AG08395 (cell line): Measurements from ENCODE around the gene ZCWPW1.
"Not testable (repeated sequence)": the region's sequence is repeated elsewhere in the genome, so short reads cannot be mapped to it uniquely, and the experiment has no call there.

Experiments
- DNase-seq: peaks from one replicate; pipeline ENCODE4 v3.0.0; 2012; ENCODE audit warnings: mixed read lengths, low spot score

Gene ZCWPW1

DNA sequence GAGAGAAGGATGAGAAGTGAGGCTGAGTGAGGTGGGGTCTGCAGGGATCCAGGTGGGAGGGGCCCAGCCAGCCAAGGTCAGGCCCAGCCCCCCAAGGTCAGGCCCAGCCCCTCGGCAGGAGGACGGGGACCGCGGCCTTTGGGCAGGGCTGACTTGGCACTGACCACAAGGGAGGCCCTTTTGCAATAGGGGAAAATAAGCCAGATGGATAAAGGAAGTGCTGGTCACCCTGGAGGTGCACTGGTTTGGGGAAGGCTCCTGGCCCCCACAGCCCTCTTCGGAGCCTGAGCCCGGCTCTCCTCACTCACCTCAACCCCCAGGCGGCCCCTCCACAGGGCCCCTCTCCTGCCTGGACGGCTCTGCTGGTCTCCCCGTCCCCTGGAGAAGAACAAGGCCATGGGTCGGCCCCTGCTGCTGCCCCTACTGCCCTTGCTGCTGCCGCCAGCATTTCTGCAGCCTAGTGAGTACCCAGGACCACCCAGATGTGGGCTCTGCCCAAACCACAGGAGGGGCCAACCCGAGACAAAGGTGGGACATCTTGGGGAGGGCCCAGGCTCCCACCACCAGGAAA lies 55.2 kb downstream of the ZCWPW1 start, which contains the start of gene PILRA:
Gene PILRA, plus strand, starts transcription at position 227 of the 571 bp plus-strand sequence. Its CDS starts 170 bp downstream, at position 397.
- peak; percentile 25 for DNase-seq

DNA sequence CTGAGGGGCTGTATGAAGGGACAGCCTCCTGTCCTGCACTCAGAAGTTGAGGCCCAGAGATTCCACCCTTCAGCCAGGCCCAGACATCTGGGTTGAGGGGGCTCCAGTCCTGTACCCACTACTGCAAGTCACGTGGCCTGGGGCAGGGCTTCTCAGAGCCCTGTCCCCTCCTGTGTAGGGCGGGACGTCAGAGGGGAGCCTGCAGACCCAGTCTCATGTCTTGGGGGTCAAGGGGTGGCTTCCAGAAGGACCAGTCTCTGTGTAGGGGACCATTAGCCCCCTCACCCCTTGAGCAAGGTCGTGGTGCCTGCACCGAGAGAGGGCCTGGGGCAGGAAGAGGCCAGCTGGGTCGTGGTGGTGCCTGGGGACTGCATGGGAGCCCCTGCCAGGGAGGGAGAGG lies 55.8 kb downstream of the ZCWPW1 start:
- no peak for DNase-seq

DNA sequence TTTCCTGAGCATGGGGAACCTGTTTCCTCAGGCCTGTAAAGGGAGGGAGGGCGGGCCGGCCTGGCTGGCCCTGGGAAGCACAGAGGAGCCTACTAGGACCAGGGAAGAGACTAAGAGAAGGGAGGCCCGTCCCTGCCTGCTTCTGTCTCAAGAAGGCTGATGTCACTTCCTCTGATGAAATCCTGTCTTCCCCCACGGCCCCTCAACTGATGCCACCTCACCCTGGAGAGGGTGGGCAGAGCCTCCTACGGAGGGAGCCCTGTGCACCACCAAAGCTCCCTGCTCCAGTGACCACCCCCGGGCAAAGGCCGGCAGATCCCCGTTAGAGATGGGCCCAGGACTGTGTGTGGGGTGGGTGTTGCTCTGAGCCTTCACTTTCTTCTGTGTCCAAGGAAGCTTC lies 56.2 kb downstream of the ZCWPW1 start:
- peak; percentile 26 for DNase-seq

DNA sequence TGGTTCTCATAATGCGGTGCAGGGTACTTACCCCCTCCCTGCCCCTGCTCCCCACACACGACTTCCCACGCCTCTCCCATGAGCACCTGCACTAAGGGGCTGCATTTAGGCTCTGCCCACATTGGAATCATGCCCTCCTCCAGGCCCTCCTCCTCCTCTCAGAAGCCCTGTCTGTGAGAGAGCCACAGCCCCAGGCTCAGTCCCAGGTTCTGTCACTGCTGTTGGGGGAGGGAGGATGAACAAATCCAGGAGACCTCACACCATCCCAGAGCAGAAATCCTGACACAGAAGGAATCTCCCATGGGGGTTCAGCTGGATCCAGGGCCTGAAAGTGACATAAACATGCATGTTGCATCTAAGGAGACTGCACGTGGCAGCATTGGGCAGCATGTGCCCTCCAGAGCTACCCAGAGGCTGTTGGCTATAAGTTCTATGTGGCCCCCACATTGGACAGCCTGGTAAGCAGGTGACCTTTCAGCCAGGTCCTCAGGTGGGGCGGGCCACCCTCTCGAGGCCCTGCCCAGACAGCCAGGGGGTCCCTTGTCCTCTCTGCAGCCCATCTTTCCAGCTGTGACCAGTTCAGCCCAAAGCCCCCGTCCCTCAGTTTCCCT lies 56.8 kb downstream of the ZCWPW1 start:
- no peak for DNase-seq

DNA sequence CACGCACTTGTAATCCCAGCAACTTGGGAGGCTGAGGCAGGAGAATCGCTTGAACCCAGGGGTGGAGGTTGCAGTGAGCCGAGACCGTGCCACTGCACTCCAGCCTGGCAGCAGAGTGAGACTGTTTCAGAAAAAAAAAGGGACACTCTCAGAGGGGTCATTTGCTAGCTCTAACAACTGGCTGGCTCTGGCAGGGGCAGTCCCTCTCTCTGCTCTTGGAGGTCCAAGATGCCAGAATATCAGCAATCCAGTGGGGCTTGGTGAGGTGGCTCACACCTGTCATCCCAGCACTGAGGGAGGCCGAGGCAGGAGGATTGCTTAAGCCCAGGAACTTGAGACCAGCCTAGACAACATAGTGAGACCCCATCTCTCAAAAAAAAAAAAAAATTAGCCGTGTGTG lies 57.8 kb downstream of the ZCWPW1 start:
- no peak for DNase-seq

DNA sequence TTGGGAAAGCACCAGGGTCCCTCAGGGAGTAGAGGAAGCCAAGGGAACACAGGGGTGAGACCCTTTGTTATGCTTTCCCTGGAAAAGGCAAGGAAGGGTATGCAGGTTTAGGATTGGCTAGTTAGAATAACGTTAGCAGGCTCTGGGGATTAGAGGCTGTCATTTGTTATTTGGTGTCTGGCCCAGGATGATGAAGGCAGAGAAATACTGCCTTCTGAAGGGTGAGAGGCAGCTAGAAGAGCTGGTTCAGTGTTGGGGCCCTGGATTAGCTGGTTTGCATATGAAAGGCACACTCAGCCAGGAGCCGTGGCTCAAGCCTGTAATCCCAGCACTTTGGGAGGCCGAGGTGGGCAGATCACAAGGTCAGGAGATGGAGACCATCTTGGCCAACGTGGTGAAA lies 58.2 kb downstream of the ZCWPW1 start:
- DNase-seq, result no peak

DNA sequence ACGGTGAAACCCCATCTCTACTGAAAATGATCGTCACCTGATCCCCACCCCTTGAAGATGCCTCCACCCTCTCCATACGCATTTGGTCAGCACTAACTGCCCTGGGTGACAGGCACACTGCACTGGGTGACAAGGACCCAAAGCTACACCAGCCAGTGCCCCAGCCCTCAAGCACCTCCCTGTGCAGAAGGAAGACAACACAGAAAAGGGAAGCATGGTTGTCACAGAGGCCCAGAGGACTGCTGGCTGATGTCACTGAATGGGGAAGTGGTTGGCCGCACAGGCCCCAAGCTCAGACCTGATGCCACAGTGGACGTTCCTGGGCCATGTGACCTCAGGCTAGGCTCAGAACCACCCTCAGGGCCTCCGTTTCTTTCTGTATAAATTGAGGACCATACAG lies 59.4 kb downstream of the ZCWPW1 start:
- DNase-seq, result no peak

DNA sequence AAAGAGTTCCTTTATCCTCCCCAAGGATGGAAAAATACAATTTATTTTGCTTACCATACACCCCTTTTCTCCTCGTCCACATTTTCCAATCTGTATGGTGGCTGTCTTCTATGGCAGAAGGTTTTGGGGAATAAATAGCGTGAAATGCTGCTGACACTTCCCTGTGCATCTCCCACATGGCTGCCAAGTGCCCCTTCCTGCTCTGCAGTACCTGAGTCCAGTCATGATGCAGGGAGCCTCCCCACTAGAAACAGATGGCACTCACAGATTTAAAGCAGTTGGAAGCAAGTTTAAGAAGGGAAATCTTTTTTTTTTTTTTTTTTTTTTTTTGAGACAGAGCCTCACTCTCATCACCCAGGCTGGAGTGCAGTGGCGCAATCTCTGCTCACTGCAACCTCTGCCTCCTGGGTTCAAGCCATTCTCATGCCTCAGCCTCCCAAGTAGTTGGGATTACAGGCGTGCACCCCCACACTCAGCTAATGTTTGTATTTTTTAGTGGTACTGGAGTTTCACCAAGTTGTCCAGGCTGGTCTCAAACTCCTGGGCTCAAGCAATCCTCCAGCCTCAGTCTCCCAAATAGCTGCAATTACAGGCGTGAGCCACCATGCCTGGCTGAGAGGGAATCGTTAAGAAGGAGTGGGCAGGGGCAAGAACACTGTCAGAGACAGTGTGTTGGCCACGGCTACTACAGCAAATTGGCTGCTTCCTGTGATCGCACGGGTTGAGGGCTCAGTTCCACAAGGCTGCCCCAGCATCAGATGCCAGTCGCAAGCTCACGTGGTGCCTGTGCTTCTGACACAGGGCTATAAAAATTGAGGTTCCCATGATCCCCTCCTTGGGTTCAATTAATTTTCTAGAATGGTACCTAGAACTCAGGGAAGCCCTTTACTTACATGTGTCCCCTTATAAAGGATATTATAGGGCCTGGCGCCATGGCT lies 60.6 kb downstream of the ZCWPW1 start:
- no peak for DNase-seq

DNA sequence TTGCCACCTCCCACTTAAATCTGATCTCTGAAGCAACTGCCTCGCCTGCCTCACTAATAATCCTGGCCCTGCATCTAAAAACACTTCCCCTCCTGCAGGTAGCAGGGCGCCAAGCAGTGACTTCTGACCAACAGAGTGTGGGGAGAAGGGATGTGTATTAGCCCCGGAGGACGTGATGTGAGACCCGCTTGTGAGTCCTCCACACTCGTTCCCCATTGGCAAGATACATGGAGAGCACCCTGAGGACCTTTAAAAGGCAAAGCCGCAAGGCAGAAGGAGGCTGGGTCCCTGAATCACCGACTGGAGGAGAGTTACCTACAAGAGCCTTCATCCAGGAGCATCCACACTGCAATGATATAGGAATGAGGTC lies 61.3 kb downstream of the ZCWPW1 start:
- no peak for DNase-seq

DNA sequence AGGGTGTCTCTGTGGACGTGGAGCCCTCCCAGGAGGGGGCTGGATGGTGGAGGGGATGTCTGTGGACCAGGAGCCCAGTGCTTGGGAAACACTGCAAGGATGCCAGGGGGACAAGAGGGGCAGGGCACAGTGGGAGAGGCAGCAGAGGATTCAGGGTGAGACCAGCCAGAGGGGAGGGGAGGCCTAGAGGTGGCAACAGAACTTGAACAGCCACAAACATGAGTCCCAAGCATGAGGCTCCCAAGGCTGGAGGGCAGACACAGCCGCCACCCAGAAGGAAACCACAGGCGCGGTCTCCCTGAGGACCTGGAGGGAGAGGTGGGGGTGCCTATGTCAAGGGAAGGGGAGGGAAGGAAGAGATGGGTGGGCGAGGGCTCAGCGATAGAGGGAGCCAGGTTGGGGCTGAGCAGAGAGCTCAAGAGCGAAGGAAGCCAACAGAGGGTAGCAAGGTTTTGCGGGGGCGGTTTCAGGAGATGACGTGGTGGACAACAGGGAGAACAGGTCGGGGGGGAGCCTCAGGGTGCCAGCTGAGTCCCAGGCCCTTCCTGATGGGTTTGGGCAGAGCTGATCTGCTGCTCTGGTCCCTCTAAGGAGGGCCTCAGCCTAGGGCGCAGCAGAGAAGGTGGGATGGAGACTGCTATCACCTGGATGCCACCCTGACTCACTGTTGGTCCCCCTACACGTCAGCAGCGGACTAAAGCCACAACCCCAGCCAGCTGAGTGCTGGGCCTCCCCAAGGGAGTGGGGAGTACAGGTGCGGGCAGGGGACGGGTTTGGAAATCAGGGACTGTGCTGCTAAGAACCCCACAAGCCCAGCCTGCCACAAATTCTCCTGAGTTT lies 61.9 kb downstream of the ZCWPW1 start:
- DNase-seq, result no peak

DNA sequence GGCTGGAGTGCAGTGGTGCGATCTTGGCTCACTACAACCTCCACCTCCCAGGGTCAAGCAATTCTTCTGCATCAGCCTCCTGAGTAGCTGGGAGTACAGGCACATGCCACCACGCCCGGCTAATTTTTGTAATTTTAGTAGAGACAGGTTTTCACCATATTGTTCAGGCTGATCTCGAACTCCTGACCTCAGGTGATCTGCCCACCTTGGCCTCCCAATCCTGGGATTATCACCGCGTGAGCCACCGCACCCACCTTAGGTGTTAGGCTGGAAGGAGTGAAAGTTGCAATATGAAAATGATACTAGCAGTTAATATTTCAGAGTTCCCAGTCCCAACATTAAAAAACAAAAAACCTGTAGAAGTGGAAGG lies 62.5 kb downstream of the ZCWPW1 start:
- not testable (repeated sequence) for DNase-seq

DNA sequence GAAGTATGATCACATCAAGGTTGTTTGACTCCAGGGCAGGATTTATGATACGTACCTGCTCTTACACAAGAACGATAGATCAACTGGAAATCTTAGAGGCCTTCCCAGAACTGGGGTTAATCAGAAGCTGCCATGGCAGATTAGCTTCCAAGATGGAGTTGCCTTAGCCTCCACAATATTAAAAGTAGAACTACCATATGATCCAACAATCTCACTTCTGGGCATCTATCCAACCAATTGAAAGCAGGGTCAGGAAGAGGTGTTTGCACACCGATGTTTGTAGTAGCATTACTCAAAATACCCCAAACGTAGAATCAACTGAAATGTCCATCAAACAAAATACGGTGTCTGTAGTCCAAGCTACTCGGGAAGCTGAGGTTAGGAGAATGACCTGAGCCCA lies 64.0 kb downstream of the ZCWPW1 start:
- DNase-seq, result no peak

DNA sequence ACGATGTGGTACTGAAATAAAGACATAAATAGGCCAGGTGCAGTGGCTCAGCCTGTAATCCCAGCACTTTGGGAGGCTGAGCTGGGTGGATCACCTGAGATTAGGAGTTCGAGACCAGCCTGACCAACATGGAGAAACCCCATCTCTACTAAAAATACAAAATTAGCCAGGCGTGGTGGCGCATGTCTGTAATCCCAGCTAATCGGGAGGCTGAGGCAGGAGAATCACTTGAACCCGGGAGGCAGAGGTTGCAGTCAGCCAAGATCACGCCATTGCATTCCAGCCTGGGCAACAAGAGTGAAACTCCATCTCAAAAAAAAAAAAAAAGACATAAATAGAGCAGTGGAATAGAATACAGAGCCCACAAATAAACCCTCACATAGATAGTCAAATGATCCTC lies 64.7 kb downstream of the ZCWPW1 start:
- DNase-seq, result not testable (repeated sequence)

DNA sequence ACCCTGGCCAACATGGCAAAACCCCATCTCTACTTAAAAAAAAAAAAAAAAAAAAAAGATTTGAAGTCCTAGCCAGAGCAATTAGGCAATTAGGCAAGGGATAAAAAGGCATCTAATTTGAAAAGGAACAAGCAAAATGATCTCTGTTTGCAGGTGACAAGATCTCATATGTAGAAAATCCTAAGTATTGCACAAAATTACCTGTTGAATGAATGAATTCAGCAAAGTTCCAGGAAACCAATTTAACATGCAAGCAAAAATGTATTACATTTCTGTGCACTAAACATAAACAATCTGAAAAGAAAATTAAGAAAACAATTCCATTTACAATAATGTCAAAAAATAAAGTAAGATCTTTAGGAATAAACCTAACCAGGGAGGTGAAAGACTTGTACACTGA lies 65.4 kb downstream of the ZCWPW1 start:
- no peak for DNase-seq

DNA sequence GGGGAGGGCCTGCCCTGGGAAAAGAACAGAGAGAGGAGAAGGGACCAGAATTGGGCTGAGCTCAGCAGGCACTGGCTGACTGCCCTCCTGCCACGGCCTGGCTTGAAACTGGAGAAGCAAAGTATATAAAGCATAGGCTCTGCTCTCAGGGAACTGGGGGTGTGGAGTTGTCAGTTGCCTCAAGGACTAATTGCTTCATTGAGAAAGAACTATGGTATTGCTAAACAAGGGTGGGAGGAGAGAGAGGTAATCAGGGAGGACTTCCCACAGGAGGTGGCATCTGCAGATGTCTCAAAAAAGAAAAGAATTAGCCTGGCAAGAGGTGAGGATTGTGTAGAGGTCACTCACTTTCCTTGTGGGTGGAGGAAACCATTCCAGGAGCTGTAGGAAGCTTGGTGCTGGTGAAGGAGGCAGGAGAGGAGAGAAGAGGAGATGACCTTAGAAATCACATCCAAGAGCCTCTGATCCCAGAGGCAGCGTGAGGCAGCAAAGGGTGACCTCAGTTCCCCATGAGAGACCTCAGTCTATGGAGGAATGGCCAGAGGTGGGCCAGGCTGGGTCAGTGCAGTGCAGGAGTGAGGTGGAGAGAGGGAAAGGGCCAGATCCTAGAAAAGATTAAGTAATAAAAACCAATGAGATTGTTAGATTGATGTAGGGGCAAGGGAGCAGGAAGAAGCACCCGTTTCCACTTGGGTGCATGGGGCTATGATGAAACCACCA lies 68.2 kb downstream of the ZCWPW1 start:
- DNase-seq, result no peak

DNA sequence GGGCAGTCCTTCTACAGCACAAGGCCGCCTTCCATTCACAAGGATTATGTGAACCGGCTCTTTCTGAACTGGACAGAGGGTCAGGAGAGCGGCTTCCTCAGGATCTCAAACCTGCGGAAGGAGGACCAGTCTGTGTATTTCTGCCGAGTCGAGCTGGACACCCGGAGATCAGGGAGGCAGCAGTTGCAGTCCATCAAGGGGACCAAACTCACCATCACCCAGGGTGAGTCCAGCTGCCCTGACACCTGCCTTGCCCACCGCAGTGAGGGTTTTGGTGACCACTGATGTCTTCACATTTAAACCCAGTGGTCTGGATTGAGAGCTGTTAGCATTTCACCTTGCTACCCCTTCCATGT lies 69.7 kb downstream of the ZCWPW1 start:
- DNase-seq, result no peak

DNA sequence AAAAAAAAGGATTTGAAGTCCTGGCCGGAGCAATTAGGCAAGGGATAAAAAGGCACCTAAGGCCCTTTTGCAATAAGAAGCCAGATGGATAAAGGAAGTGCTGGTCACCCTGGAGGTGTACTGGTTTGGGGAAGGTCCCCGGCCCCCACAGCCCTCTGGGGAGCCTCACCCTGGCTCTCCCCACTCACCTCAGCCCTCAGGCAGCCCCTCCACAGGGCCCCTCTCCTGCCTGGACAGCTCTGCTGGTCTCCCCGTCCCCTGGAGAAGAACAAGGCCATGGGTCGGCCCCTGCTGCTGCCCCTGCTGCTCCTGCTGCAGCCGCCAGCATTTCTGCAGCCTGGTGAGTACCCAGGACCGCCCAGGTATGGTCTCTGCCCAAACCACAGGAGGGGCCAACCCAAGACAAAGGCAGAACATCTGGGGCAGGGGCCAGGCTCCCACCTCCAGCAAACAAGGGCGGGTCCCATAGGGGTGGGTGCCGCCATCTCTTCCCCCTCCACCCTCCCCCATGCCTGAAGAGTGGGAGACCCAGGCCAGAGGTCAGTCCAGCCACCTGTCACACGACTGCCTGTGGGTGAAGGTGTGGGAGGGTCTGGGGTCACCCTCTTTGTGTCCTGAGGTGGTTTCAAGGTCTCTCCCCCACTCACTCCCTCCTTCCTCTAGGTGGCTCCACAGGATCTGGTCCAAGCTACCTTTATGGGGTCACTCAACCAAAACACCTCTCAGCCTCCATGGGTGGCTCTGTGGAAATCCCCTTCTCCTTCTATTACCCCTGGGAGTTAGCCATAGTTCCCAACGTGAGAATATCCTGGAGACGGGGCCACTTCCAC lies 70.3 kb downstream of the ZCWPW1 start, which contains the start of gene PILRB:
Gene PILRB, plus strand, starts transcription at position 91 of the 830 bp plus-strand sequence. Its CDS starts 186 bp downstream, at position 277.
- DNase-seq, result no peak

DNA sequence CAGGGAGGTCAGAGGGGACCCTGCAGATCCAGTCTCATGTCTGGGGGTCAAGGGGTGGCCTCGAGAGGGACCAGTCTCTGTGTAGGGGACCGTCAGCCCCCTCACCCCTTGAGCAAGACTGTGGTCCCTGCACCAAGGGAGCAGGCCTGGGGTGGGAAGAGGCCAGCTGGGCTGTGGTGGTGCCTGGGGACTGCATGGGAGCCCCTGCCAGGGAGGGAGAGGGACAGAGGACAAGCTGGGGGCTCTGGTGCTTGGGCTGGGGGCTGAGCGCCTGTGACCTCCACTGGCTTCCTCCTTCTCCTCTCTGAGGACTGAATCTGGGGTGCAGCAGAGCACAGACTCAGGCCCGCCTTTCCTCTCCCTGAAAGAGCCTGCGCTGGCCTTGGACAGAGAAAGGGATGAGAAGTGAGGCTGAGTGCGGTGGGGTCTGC lies 71.4 kb downstream of the ZCWPW1 start:
- no peak for DNase-seq

DNA sequence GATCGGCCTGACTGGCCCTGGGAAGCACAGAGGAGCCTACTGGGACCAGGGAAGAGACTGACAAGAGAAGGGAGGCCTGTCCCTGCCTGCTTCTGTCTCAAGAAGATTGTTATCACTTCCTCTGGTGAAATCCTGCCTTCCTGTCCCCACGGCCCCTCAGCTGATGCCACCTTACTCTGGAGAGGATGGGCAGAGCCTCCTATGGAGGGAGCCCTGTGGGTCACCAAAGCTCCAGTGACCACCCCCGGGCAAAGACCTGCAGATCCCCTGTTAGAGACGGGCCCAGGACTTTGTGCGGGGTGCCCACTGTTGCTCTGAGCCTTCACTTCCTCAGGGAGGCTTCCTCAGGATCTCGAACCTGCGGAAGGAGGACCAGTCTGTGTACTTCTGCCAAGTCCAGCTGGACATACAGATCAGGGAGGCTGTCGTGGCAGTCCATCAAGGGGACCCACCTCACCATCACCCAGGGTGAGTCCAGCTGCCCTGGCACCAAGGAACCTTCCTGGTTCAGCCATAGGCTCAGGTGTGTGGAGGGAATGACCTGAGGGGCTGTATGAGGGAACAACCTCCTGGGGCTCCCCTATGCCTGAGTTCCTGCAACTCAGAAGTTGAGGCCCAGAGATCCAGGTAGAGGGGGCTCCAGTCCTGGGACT lies 72.0 kb downstream of the ZCWPW1 start:
- no peak for DNase-seq

DNA sequence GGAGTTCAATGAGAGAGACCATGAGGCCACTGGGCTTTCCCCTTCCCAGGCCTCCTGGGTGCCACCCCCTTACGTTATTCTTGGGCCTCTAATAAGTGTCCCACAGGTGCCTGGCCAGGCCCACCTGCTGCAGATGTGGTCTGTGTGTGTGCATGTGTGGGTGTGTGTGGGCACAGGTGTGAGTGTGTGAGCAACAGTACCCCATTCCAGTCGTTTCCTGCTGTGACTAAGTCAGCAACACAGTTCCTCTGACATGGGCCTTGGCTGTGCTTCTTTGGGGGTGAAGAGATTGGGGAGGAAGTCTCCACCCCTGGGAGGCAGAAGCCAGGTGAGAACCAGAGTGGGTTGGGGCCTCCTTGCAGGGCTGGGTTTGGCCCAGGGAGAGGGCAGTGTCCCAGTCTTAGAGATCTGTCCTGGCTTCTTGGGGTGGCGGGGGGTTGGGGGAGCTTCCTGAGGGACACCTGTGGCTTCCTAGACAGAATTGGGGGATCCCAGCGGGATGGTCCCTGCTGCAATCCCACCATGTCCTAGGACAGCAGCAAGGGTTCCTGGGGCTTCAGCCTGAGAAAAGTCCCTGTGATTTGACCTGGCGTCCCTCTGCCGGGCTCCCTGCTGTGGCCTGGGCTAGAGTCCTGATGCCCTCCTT lies 74.7 kb downstream of the ZCWPW1 start:
- no peak for DNase-seq
